ENCODE data around the gene SLC5A6.

SLC5A6 gene

GRCh38 chr2:27152796-27153464 lies 59.1 kb downstream of the SLC5A6 start:
- H3K9me3 ChIP-seq (ENCODE audit: low read depth, low read length), result no peaks in the 10 kb centered on the region
- no peak for DNase-seq (ENCODE audit: low read depth, low spot score)
- TF ChIP-seq FOXP2 (optimal IDR thresholded peaks at IDR 0.05; ENCODE audit: control extremely low read depth, extremely low read length, insufficient read depth) (no peak), POLR2AphosphoS5 (IDR thresholded peaks at IDR 0.05; ENCODE audit: borderline replicate concordance, low read depth, low read length) (no peak), EZH2 (IDR thresholded peaks at IDR 0.05) (no peak)
- no peak overlapping the region for H3K4me3 ChIP-seq
- no peaks in the 10 kb centered on the region for H3K36me3 ChIP-seq (ENCODE audit: insufficient read depth, low read length)
- no peak overlapping the region for H3K9ac ChIP-seq (ENCODE audit: insufficient read length)
- no peak overlapping the region for H3K27ac ChIP-seq

DNA sequence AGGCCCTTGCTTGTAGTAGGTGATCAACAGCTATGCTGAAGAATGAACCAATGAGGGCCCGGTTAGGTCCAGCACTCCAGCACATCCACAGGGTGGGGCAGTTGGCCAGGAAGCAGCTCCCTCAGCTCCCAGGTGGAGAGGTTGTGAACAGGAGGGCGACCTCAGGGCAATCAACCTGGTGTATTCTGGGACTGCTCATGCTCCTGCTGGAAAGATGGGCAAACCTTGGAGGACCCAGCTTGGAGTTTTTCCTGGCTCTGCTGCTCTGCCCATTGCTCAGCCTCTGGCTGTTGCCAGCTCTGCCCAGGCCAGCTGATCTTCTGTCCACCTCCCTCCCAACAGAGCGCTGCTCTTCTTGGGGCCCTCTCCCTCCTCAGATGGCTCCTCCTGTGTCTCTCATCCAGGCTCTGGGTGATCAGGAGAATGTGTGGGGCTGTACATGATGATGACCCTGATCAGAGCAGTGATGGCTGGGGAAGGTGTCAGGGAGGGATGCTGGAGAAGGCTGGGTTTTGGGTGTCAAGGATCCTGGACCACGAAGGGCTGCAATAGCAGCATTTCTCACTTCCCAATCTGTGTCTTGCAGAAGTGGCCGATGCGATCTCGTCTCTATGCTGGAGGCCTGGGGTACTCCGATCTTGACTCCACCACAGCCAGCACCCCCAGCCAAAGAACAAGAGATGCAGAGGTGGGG lies 59.8 kb downstream of the SLC5A6 start:
- no peaks in the 10 kb centered on the region for H3K9me3 ChIP-seq (ENCODE audit: low read depth, low read length)
- no peak for DNase-seq (ENCODE audit: low read depth, low spot score)
- no peak overlapping the region for H3K4me3 ChIP-seq
- no peak overlapping the region for H3K9ac ChIP-seq (ENCODE audit: insufficient read length)
- no peaks in the 10 kb centered on the region for H3K36me3 ChIP-seq (ENCODE audit: insufficient read depth, low read length)
- TF ChIP-seq POLR2AphosphoS5 (IDR thresholded peaks at IDR 0.05; ENCODE audit: borderline replicate concordance, low read depth, low read length), result no peak
- TF ChIP-seq FOXP2 (optimal IDR thresholded peaks at IDR 0.05; ENCODE audit: control extremely low read depth, extremely low read length, insufficient read depth), result no peak
- no peak for TF ChIP-seq EZH2 (IDR thresholded peaks at IDR 0.05)
- H3K27ac ChIP-seq, result no peak overlapping the region

DNA sequence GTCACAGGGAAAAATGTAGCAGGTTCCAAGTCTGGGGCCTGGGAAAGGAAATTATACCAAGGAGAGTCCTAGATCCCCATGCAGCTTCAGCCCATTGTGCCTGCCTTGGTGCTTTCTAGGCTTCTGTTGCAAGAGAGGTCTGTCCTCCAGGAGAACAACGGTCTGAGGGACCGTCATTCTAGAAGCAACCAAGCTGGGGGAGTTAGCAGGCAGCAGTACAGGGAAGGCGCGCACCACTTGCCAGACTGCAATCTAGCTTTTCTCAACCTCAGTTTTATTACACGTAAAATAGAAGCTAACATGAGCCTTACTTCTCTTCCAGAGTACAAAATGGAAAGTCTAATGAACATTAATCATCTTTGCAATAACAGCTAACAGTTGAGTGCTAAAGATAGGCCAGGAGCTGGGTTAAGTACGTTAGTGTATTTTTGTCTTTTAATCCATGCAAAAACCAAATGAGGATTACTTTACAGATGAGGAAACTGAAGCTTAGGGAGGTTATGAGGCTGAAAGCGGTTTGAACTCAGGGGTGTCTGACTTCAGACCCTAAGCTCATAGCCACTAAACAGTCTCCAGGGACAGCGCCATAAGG lies 61.3 kb downstream of the SLC5A6 start:
- Histone ChIP-seq H3K36me3 (ENCODE audit: insufficient read depth, low read length) (no peaks in the 10 kb centered on the region), H3K9ac (ENCODE audit: insufficient read length) (no peak overlapping the region), H3K9me3 (ENCODE audit: low read depth, low read length) (no peaks in the 10 kb centered on the region), H3K27ac (no peak overlapping the region), H3K4me3 (no peak overlapping the region)
- no peak for TF ChIP-seq EZH2 (IDR thresholded peaks at IDR 0.05)
- TF ChIP-seq POLR2AphosphoS5 (IDR thresholded peaks at IDR 0.05; ENCODE audit: borderline replicate concordance, low read depth, low read length), result no peak
- TF ChIP-seq FOXP2 (optimal IDR thresholded peaks at IDR 0.05; ENCODE audit: control extremely low read depth, extremely low read length, insufficient read depth), result no peak
- no peak for DNase-seq (ENCODE audit: low read depth, low spot score)

Data from SK-N-MC (cell line).